Upper lobe of left lung (tissue), 6 donors: Measurements from ENCODE around the gene ITGA1. TPM values are rescaled to one million over a fixed set of nuclear protein-coding genes. Genes with fewer than 3 reads are reported as not detected.
A peak's percentile ranks its signal among the peaks of the same experiment; 100 is the strongest.

Source experiments
- ATAC-seq, 2 donors: fragments of 200-7000 bp; cut with Tn5 transposase; one replicate each; pipeline ENCODE4 v1.9.1; 2022; ENCODE audit warnings: mild to moderate bottlenecking in 2 of 2, moderate library complexity in 2 of 2; ENCODE audit not compliant: low FRiP score in 2 of 2
- DNase-seq, 2 donors: peaks; one replicate each; pipeline ENCODE4 v3.0.0-alpha.2; 2019 to 2020
- H3K27ac ChIP-seq, 4 donors: fragments of 200-600 bp; sonication (generic); one replicate each; pipeline ENCODE4 v1.5.1; 2016 to 2019
- H3K27me3 ChIP-seq, 4 donors: fragments of 200-600 bp; sonication (generic); one replicate each; pipeline ENCODE4 v1.5.1; 2017 to 2019
- H3K36me3 ChIP-seq, 4 donors: fragments of 200-600 bp; sonication (generic); one replicate each; pipeline ENCODE4 v1.5.1; 2016 to 2019
- H3K4me1 ChIP-seq, 4 donors: fragments of 200-600 bp; sonication (generic); one replicate each; pipeline ENCODE4 v1.5.1; 2018 to 2019
- H3K4me3 ChIP-seq, 4 donors: fragments of 200-600 bp; sonication (generic); one replicate each; pipeline ENCODE4 v1.5.1; 2017 to 2019; ENCODE audit warnings: mild to moderate bottlenecking in 2 of 4, moderate library complexity in 1 of 4
- H3K9me3 ChIP-seq, 4 donors: fragments of 200-600 bp; sonication (generic); one replicate each; pipeline ENCODE4 v1.5.1; 2018 to 2019
- CTCF ChIP-seq, 6 experiments: fragments of 450-650 bp in 4 of 6; fragments of 200-600 bp in 2 of 6; sonication (generic) in 2 of 6; IDR thresholded peaks; one replicate each; pipeline ENCODE4 v1.5.1; 2016 to 2019; ENCODE audit warnings: antibody characterized with exemption in 6 of 6
- EP300 ChIP-seq, 4 donors: sonication (generic); formaldehyde crosslinking; IDR thresholded peaks; one replicate each; pipeline ENCODE4 v1.5.1; 2017; ENCODE audit warnings: antibody characterized with exemption in 4 of 4, control low read depth in 2 of 4
- POLR2A ChIP-seq, 4 donors: fragments of 450-650 bp; IDR thresholded peaks; one replicate each; pipeline ENCODE4 v1.5.1; 2016 to 2017; ENCODE audit warnings: antibody characterized with exemption in 4 of 4, mild to moderate bottlenecking in 2 of 4
- POLR2AphosphoS5 ChIP-seq, 2 donors: sonication (generic); formaldehyde crosslinking; IDR thresholded peaks; one replicate each; pipeline ENCODE4 v1.5.1; 2017; ENCODE audit warnings: antibody characterized with exemption in 2 of 2
- WGBS, 2 donors: methylation state at CpG; one replicate each; pipeline ENCODE4 v1.1.5; 2017 to 2018; 5-methylcytosine and 5-hydroxymethylcytosine counted together
- total RNA-seq, 6 donors: library from RNA; depleted of rRNA in 4 of 6; stranded (reverse); fragments of >200 nt in 4 of 6; gene quantifications; one replicate each; pipeline versions ENCODE4 v1.1.0 to v1.2.1, GENCODE V29; 2016 to 2021
- donor health status: DM: no; HTN: no; CAD: no; lungs with moderate emphysema.
- donor health status: DM: no; HTN: yes; CAD: no; lungs with severe emphysema.

The ITGA1 gene
- total RNA-seq, 6 donors from 2014 or later = 19.9 to 134 (median 60.8) TPM

- WGBS, 2 donors = 83 to 92% methylated on average over 1 of the region's 1 CpG
- H3K9me3 ChIP-seq = no peaks in the 10 kb centered on the region
- peak overlapping the region in 1 of 4 donors; percentile 37 for H3K27ac ChIP-seq
- H3K4me3 ChIP-seq = no peak overlapping the region
- peaks cover 0 to 10% (median 3%) of the 10 kb centered on the region in 4 donors for H3K4me1 ChIP-seq
- no peak for DNase-seq
- no peaks in the 10 kb centered on the region for H3K36me3 ChIP-seq
- H3K27me3 ChIP-seq = no peaks in the 10 kb centered on the region
- ATAC-seq = no peak
- no peak for TF ChIP-seq POLR2AphosphoS5 (IDR thresholded peaks at IDR 0.05)
- no peak for TF ChIP-seq CTCF (IDR thresholded peaks at IDR 0.05)
- no peak for TF ChIP-seq POLR2A (IDR thresholded peaks at IDR 0.05)
- no peak for TF ChIP-seq EP300 (IDR thresholded peaks at IDR 0.05)
Measured at GRCh38 chr5:52767766-52768480, 19.8 kb upstream of the ITGA1 start.

- DNase-seq = no peak
- ATAC-seq = no peak
- H3K36me3 ChIP-seq = no peaks in the 10 kb centered on the region
- H3K27ac ChIP-seq = peak overlapping the region in 1 of 4 donors; percentile 2
- no peak overlapping the region for H3K4me3 ChIP-seq
- H3K9me3 ChIP-seq = no peaks in the 10 kb centered on the region
- H3K4me1 ChIP-seq = peaks cover 0 to 16% (median 6%) of the 10 kb centered on the region in 4 donors
- TF ChIP-seq EP300 (IDR thresholded peaks at IDR 0.05) (no peak), POLR2AphosphoS5 (IDR thresholded peaks at IDR 0.05) (no peak), POLR2A (IDR thresholded peaks at IDR 0.05) (no peak), CTCF (IDR thresholded peaks at IDR 0.05) (no peak)
- H3K27me3 ChIP-seq = no peaks in the 10 kb centered on the region
- WGBS, 2 donors = 84 to 90% methylated on average over 5 of the region's 5 CpGs
Measured at GRCh38 chr5:52769061-52769460, 18.7 kb upstream of the ITGA1 start.

GRCh38 chr5:52770287-52770939 is 17.3 kb upstream of the ITGA1 start:
- Histone ChIP-seq H3K9me3 (no peaks in the 10 kb centered on the region), H3K4me3 (no peak overlapping the region), H3K4me1 (peaks cover 0 to 17% (median 7%) of the 10 kb centered on the region in 4 donors), H3K27ac (no peak overlapping the region), H3K36me3 (no peaks in the 10 kb centered on the region), H3K27me3 (no peaks in the 10 kb centered on the region)
- 97% methylated on average over 4 of the region's 4 CpGs for WGBS, 2 donors
- no peak for TF ChIP-seq CTCF (IDR thresholded peaks at IDR 0.05)
- TF ChIP-seq POLR2A (IDR thresholded peaks at IDR 0.05) = no peak
- no peak for TF ChIP-seq EP300 (IDR thresholded peaks at IDR 0.05)
- TF ChIP-seq POLR2AphosphoS5 (IDR thresholded peaks at IDR 0.05) = no peak
- DNase-seq = no peak
- ATAC-seq = no peak

GRCh38 chr5:52771343-52772039 is 16.2 kb upstream of the ITGA1 start:
- DNase-seq (no peak), ATAC-seq (no peak)
- peak overlapping the region in 2 of 4 donors; percentile 6 to 47 for H3K27ac ChIP-seq
- H3K4me1 ChIP-seq = peaks cover 0 to 17% (median 7%) of the 10 kb centered on the region in 4 donors
- TF ChIP-seq EP300 (IDR thresholded peaks at IDR 0.05) = no peak
- no peaks in the 10 kb centered on the region for H3K36me3 ChIP-seq
- H3K4me3 ChIP-seq = no peak overlapping the region
- 73 to 82% methylated on average over 3 of the region's 3 CpGs for WGBS, 2 donors
- no peaks in the 10 kb centered on the region for H3K27me3 ChIP-seq
- H3K9me3 ChIP-seq = no peaks in the 10 kb centered on the region

- no peaks in the 10 kb centered on the region for H3K27me3 ChIP-seq
- no peaks in the 10 kb centered on the region for H3K9me3 ChIP-seq
- TF ChIP-seq POLR2AphosphoS5 (IDR thresholded peaks at IDR 0.05) = no peak
- TF ChIP-seq POLR2A (IDR thresholded peaks at IDR 0.05) = no peak
- TF ChIP-seq EP300 (IDR thresholded peaks at IDR 0.05) = no peak
- no peak for TF ChIP-seq CTCF (IDR thresholded peaks at IDR 0.05)
- H3K4me1 ChIP-seq = peaks cover 0 to 21% (median 9%) of the 10 kb centered on the region in 4 donors
- H3K27ac ChIP-seq = peak overlapping the region in 2 of 4 donors; percentile 47 to 83
- no peaks in the 10 kb centered on the region for H3K36me3 ChIP-seq
- ATAC-seq (no peak), DNase-seq (no peak)
- H3K4me3 ChIP-seq = no peak overlapping the region
Measured at GRCh38 chr5:52772668-52773067, 15.0 kb upstream of the ITGA1 start.
